GM19238 (cell line): ENCODE results near the gene HSPBAP1.

Experiments used
- DNase-seq: peaks from one replicate; pipeline ENCODE4 v3.0.0; 2011; ENCODE audit warnings: low spot score; ENCODE audit not compliant: insufficient read length

HSPBAP1 gene

GRCh38 chr3:122793568-122794416 is at the start of gene HSPBAP1:
Gene HSPBAP1, minus strand, starts transcription at chr3:122793831. Its CDS starts 151 bp downstream, at chr3:122793680.
- DNase-seq = peak; percentile 87

- no peak for DNase-seq
These were observed 42.0 kb upstream of the HSPBAP1 start for GRCh38 chr3:122835590-122835989.

- no peak for DNase-seq
These were observed 34.6 kb upstream of the HSPBAP1 start for GRCh38 chr3:122828281-122828680.

GRCh38 chr3:122826278-122826677 is 32.6 kb upstream of the HSPBAP1 start:
- no peak for DNase-seq

- no peak for DNase-seq
These were observed 31.8 kb upstream of the HSPBAP1 start for GRCh38 chr3:122825460-122825859.

GRCh38 chr3:122824465-122825381 is 31.1 kb upstream of the HSPBAP1 start:
- no peak for DNase-seq

GRCh38 chr3:122816587-122816986 is 23.0 kb upstream of the HSPBAP1 start:
- DNase-seq = no peak

- DNase-seq = no peak
These were observed 17.1 kb upstream of the HSPBAP1 start for GRCh38 chr3:122810734-122811133.

- no peak for DNase-seq
These were observed 10.3 kb upstream of the HSPBAP1 start for GRCh38 chr3:122803977-122804376.

- no peak for DNase-seq
These were observed 8.7 kb upstream of the HSPBAP1 start for GRCh38 chr3:122802323-122802722.

- DNase-seq = no peak
These were observed 7.1 kb upstream of the HSPBAP1 start for GRCh38 chr3:122800706-122801237.

GRCh38 chr3:122800031-122800430 is 6.4 kb upstream of the HSPBAP1 start:
- DNase-seq = no peak

- no peak for DNase-seq
These were observed 5.7 kb upstream of the HSPBAP1 start for GRCh38 chr3:122799322-122799721.

- no peak for DNase-seq
These were observed 3.7 kb upstream of the HSPBAP1 start for GRCh38 chr3:122797291-122797690.

GRCh38 chr3:122795674-122796195 is 2.1 kb upstream of the HSPBAP1 start:
- DNase-seq = no peak

GRCh38 chr3:122794779-122795673 is 1.4 kb upstream of the HSPBAP1 start, which contains the start of gene SLC49A4:
Gene SLC49A4, plus strand, starts transcription at chr3:122795069. Its CDS starts 124 bp downstream, at chr3:122795193.
- DNase-seq = peak; percentile 80

- DNase-seq = no peak
These were observed 800 bp upstream of the HSPBAP1 start for GRCh38 chr3:122794483-122794778.

GRCh38 chr3:122789585-122790273 is 3.9 kb downstream of the HSPBAP1 start:
- DNase-seq = no peak

GRCh38 chr3:122787872-122788271 is 5.8 kb downstream of the HSPBAP1 start:
- no peak for DNase-seq

- no peak for DNase-seq
These were observed 7.6 kb downstream of the HSPBAP1 start for GRCh38 chr3:122786066-122786465.
